PC-3 (cell line): ENCODE data around the gene WWP2.

Experiments used
- EZH2 ChIP-seq: fragments of 300-600 bp; sonication (generic); IDR thresholded peaks from one replicate; pipeline ENCODE4 v1.6.1; 2017; ENCODE audit warnings: antibody characterized with exemption, mild to moderate bottlenecking, low read length; ENCODE audit not compliant: unreplicated experiment
- TF ChIP-seq, protein P1 (sequence below): fragments of 300-600 bp; sonication (generic); conservative IDR thresholded peaks from 2 replicates; pipeline ENCODE4 v1.5.1; 2017; ENCODE audit warnings: antibody characterized with exemption, low read depth, mild to moderate bottlenecking, low read length

DNA sequence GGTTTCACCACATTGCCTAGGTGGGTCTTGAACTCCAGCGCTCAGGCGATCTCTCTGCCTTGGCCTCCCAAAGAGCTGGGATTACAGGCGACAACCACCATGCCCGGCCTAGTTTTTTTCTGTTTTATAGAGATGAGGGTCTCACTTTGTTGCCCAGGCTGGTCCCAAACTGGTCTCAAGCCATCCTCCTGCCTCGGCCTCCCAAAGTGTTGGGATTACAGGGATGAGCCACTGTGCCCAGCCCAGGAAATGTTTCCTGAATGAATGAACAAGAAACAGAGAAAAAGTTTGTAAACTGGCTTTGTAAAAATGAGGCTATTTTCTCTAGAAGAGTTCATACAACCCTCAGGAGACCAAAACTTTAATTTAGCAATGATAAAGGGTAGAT is 68.0 kb downstream of the WWP2 start:
- TF ChIP-seq, protein P1, sequence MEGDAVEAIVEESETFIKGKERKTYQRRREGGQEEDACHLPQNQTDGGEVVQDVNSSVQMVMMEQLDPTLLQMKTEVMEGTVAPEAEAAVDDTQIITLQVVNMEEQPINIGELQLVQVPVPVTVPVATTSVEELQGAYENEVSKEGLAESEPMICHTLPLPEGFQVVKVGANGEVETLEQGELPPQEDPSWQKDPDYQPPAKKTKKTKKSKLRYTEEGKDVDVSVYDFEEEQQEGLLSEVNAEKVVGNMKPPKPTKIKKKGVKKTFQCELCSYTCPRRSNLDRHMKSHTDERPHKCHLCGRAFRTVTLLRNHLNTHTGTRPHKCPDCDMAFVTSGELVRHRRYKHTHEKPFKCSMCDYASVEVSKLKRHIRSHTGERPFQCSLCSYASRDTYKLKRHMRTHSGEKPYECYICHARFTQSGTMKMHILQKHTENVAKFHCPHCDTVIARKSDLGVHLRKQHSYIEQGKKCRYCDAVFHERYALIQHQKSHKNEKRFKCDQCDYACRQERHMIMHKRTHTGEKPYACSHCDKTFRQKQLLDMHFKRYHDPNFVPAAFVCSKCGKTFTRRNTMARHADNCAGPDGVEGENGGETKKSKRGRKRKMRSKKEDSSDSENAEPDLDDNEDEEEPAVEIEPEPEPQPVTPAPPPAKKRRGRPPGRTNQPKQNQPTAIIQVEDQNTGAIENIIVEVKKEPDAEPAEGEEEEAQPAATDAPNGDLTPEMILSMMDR = no peak
- TF ChIP-seq EZH2 = no peak
